ENCODE data around the gene PEF1.

GRCh38 chr1:31683997-31684396 lies 39.3 kb upstream of the PEF1 start:
- TF ChIP-seq GATA2 (IDR thresholded peaks at IDR 0.05; ENCODE audit: insufficient read depth, insufficient read length, low read depth, low read length), result no peak
- TF ChIP-seq CTCF (IDR thresholded peaks at IDR 0.05; ENCODE audit: extremely low read depth in 1 of 2, insufficient read depth in 1 of 2, low read depth in 1 of 2, low read length in 2 of 2), result peak; percentile 30 to 56
- no peak for TF ChIP-seq EZH2 (IDR thresholded peaks at IDR 0.05; ENCODE audit: borderline replicate concordance, low read depth, low read length, severe bottlenecking)
- TF ChIP-seq POLR2A (IDR thresholded peaks at IDR 0.05; ENCODE audit: low read depth, low read length), result no peak
